HG02884 (cell line): ENCODE data around the gene COA1.
A peak's percentile ranks its signal among the peaks of the same experiment; 100 is the strongest.
"Not testable (repeated sequence)": the region's sequence is repeated elsewhere in the genome, so short reads cannot be mapped to it uniquely, and the experiment has no call there.

Source experiments
- ATAC-seq: cut with Tn5 transposase; IDR thresholded peaks from one replicate; pipeline ENCODE4 v1.9.1; 2021; ENCODE audit warnings: mild to moderate bottlenecking, moderate library complexity; ENCODE audit not compliant: unreplicated experiment

Gene COA1

GRCh38 chr7:43637114-43637806 is 92.1 kb downstream of the COA1 start:
- no peak for ATAC-seq

- no peak for ATAC-seq
These were observed 93.2 kb downstream of the COA1 start for GRCh38 chr7:43636093-43636492.

- ATAC-seq, result no peak
These were observed 94.9 kb downstream of the COA1 start for GRCh38 chr7:43634384-43634783.

GRCh38 chr7:43632746-43633145 is 96.6 kb downstream of the COA1 start:
- ATAC-seq, result no peak

- peak; percentile 55 for ATAC-seq
These were observed 97.8 kb downstream of the COA1 start for GRCh38 chr7:43631559-43631958.

GRCh38 chr7:43630482-43630881 is 98.8 kb downstream of the COA1 start:
- ATAC-seq, result no peak

- no peak for ATAC-seq
These were observed 99.5 kb downstream of the COA1 start for GRCh38 chr7:43629857-43630256.

GRCh38 chr7:43628431-43628830 is 100.9 kb downstream of the COA1 start:
- ATAC-seq, result no peak

GRCh38 chr7:43627798-43628197 is 101.5 kb downstream of the COA1 start:
- ATAC-seq, result not testable (repeated sequence)

GRCh38 chr7:43626695-43627094 is 102.6 kb downstream of the COA1 start:
- no peak for ATAC-seq

- no peak for ATAC-seq
These were observed 103.3 kb downstream of the COA1 start for GRCh38 chr7:43625980-43626379.

- no peak for ATAC-seq
These were observed 103.9 kb downstream of the COA1 start for GRCh38 chr7:43625453-43625852.

- no peak for ATAC-seq
These were observed 105.2 kb downstream of the COA1 start for GRCh38 chr7:43624156-43624555.

GRCh38 chr7:43621729-43622448 is 107.4 kb downstream of the COA1 start:
- ATAC-seq, result no peak

- ATAC-seq, result no peak
These were observed 109.9 kb downstream of the COA1 start for GRCh38 chr7:43619213-43620012.

- ATAC-seq, result no peak
These were observed 111.2 kb downstream of the COA1 start for GRCh38 chr7:43618073-43618472.

- ATAC-seq, result no peak
These were observed 112.3 kb downstream of the COA1 start for GRCh38 chr7:43616977-43617376.

- no peak for ATAC-seq
These were observed 113.7 kb downstream of the COA1 start for GRCh38 chr7:43615558-43616145.

GRCh38 chr7:43612599-43613589 is 116.4 kb downstream of the COA1 start:
- ATAC-seq, result peak; percentile 90

GRCh38 chr7:43612128-43612527 is 117.2 kb downstream of the COA1 start:
- no peak for ATAC-seq
